Spleen (tissue), 7 donors: ENCODE measurements around the gene SORBS1.

ENCODE experiments used
- CTCF ChIP-seq, 11 experiments: fragments of 200-600 bp in 7 of 11; fragments of 450-650 bp in 4 of 11; sonication (generic) in 4 of 11; IDR thresholded peaks in 8 of 11; conservative IDR thresholded peaks in 3 of 11; 1 replicate in 7 of 11; 2 replicates in 4 of 11; pipeline versions ENCODE4 v1.4.0 to v1.8.0; 2016 to 2021; ENCODE audit warnings: antibody characterized with exemption in 11 of 11, inconsistent platforms in 4 of 11, mild to moderate bottlenecking in 1 of 11
- POLR2A ChIP-seq, 3 donors: fragments of 450-650 bp; IDR thresholded peaks; one replicate each; pipeline ENCODE4 v1.5.1; 2017; ENCODE audit warnings: antibody characterized with exemption in 3 of 3, mild to moderate bottlenecking in 1 of 3
- POLR2AphosphoS5 ChIP-seq, 3 donors: sonication (generic); formaldehyde crosslinking; IDR thresholded peaks; one replicate each; pipeline ENCODE4 v1.5.1; 2017; ENCODE audit warnings: antibody characterized with exemption in 3 of 3
- donor health status: DM: no; HTN: no; CAD: no; lungs with moderate emphysema.
- donor health status: DM: no; HTN: no; CAD: no.
- donor health status: DM: no; HTN: no; CAD: no.

GRCh38 chr10:95355301-95355700 lies 205.9 kb downstream of the SORBS1 start:
- TF ChIP-seq CTCF (IDR thresholded peaks at IDR 0.05 in 8 of 11, conservative IDR thresholded peaks at IDR 0.05 in 3 of 11), result no peak
- no peak for TF ChIP-seq POLR2AphosphoS5 (IDR thresholded peaks at IDR 0.05)
- no peak for TF ChIP-seq POLR2A (IDR thresholded peaks at IDR 0.05)
